OCI-LY1 (cell line): Measurements from ENCODE around the gene TLCD1.

Source experiments
- H2AFZ ChIP-seq: fragments of 200-600 bp; sonication (generic), shearing (Covaris generic); 2 replicates; pipeline ENCODE4 v1.6.0; 2014; ENCODE audit warnings: antibody characterized with exemption, mild to moderate bottlenecking, low read length
- H3F3A ChIP-seq: fragments of 200-600 bp; sonication (generic), shearing (Covaris generic); 2 replicates; pipeline ENCODE4 v1.6.0; 2014; ENCODE audit warnings: mild to moderate bottlenecking, antibody characterized with exemption, low read length, moderate library complexity; ENCODE audit not compliant: insufficient read depth
- H3K27ac ChIP-seq: fragments of 200-600 bp; sonication (generic); 2 replicates; pipeline ENCODE4 v1.5.1; 2014; ENCODE audit warnings: low read length, mixed run types, mild to moderate bottlenecking, low read depth; ENCODE audit not compliant: poor library complexity, severe bottlenecking
- H3K27me3 ChIP-seq: fragments of 200-600 bp; sonication (generic); 2 replicates; pipeline ENCODE4 v1.6.0; 2014; ENCODE audit warnings: antibody characterized with exemption, mild to moderate bottlenecking, low read length, moderate library complexity; ENCODE audit not compliant: insufficient read depth
- H3K36me3 ChIP-seq: fragments of 200-600 bp; sonication (generic); 2 replicates; pipeline ENCODE4 v1.6.1; 2014; ENCODE audit warnings: mild to moderate bottlenecking, antibody characterized with exemption, low read length, moderate library complexity, mixed read lengths; ENCODE audit not compliant: insufficient read depth
- H3K4me1 ChIP-seq: fragments of 200-600 bp; sonication (generic); 2 replicates; pipeline ENCODE4 v1.5.1; 2014; ENCODE audit warnings: mild to moderate bottlenecking, low read length, moderate library complexity; ENCODE audit not compliant: insufficient read depth, severe bottlenecking
- H3K4me2 ChIP-seq: fragments of 200-600 bp; sonication (generic), shearing (Covaris generic); 2 replicates; pipeline ENCODE4 v1.6.1; 2014; ENCODE audit warnings: low read length
- H3K4me3 ChIP-seq: fragments of 200-600 bp; sonication (generic); 2 replicates; pipeline ENCODE4 v1.5.1; 2014; ENCODE audit warnings: low read length, low read depth, mild to moderate bottlenecking, mixed read lengths; ENCODE audit not compliant: poor library complexity, severe bottlenecking
- H3K79me2 ChIP-seq: fragments of 200-600 bp; shearing (Covaris generic); 2 replicates; pipeline ENCODE4 v1.6.1; 2016; ENCODE audit warnings: mixed run types, low read length, mixed read lengths; ENCODE audit not compliant: insufficient read depth
- H3K9ac ChIP-seq: fragments of 200-600 bp; sonication (generic), shearing (Covaris generic); 2 replicates; pipeline ENCODE4 v1.6.1; 2014; ENCODE audit warnings: mild to moderate bottlenecking, low read length, mixed read lengths
- H3K9me2 ChIP-seq: fragments of 200-600 bp; sonication (generic), shearing (Covaris generic); 2 replicates; pipeline ENCODE4 v1.6.1; 2014; ENCODE audit warnings: low read depth, mild to moderate bottlenecking, low read length, mixed read lengths
- H3K9me3 ChIP-seq: fragments of 200-600 bp; shearing (Covaris generic); 2 replicates; pipeline ENCODE4 v1.6.1; 2014; ENCODE audit warnings: low read length, mixed read lengths
- H4K20me1 ChIP-seq: fragments of 200-600 bp; sonication (generic), shearing (Covaris generic); 2 replicates; pipeline ENCODE4 v1.6.0; 2016; ENCODE audit warnings: mild to moderate bottlenecking, low read length; ENCODE audit not compliant: insufficient read depth
- CTCF ChIP-seq: fragments of 200-600 bp; sonication (generic), shearing (Covaris generic); IDR thresholded peaks from 2 replicates; pipeline ENCODE4 v1.5.1; 2017; ENCODE audit warnings: mild to moderate bottlenecking, antibody characterized with exemption, low read length, moderate library complexity, mixed read lengths
- EZH2 ChIP-seq: fragments of 200-600 bp; sonication (generic), shearing (Covaris generic); IDR thresholded peaks from 2 replicates; pipeline ENCODE4 v1.8.0; 2017; ENCODE audit warnings: borderline replicate concordance, mixed run types, mild to moderate bottlenecking, antibody characterized with exemption, low read length, moderate library complexity, mixed read lengths

Gene TLCD1

GRCh38 chr17:28717578-28718332, 8.3 kb downstream of the TLCD1 start, which contains the start of gene RAB34:
TSS of gene RAB34 (minus strand) at chr17:28717868. CDS start at chr17:28717266, 602 bp downstream.
- Histone ChIP-seq H3K9ac (no peak within 1 kb of the TSS; the same call in 1 of the 2 replicates), H3K79me2 (peaks cover 18% of the 10 kb centered on the region), H4K20me1 (no peaks in the 10 kb centered on the region), H2AFZ (no peak within 1 kb of the TSS), H3K4me1 (peaks cover 38% of the 10 kb centered on the region), H3K4me3 (peak within 1 kb of the TSS; percentile 13), H3K27me3 (no peaks in the 10 kb centered on the region), H3K36me3 (peaks cover 28% of the 10 kb centered on the region), H3K4me2 (peak within 1 kb of the TSS; percentile 74; the same call in 1 of the 2 replicates), H3K9me3 (no peaks in the 10 kb centered on the region), H3K27ac (no peak within 1 kb of the TSS), H3F3A (0 out of 2 replicates have a peak, but pooled peaks cover 4% of the 10 kb centered on the region), H3K9me2 (no peaks in the 10 kb centered on the region)
- TF ChIP-seq CTCF (no peak; the same call in 1 of the 2 replicates), EZH2 (no peak)

- TF ChIP-seq CTCF (no peak), EZH2 (no peak)
- Histone ChIP-seq H3F3A (no peaks in the 10 kb centered on the region), H3K9me2 (no peaks in the 10 kb centered on the region), H3K9ac (no peak overlapping the region; the same call in 1 of the 2 replicates), H3K4me1 (peaks cover 36% of the 10 kb centered on the region), H3K27me3 (no peaks in the 10 kb centered on the region), H3K79me2 (peaks cover 18% of the 10 kb centered on the region), H3K27ac (no peak overlapping the region), H3K9me3 (no peaks in the 10 kb centered on the region), H3K36me3 (peaks cover 20% of the 10 kb centered on the region), H3K4me2 (peak overlapping the region; percentile 74; the same call in 1 of the 2 replicates), H2AFZ (no peak overlapping the region), H3K4me3 (peak overlapping the region; percentile 13), H4K20me1 (no peaks in the 10 kb centered on the region)
Observed at GRCh38 chr17:28716740-28717577, 9.1 kb downstream of the TLCD1 start.

GRCh38 chr17:28715217-28715616, 10.8 kb downstream of the TLCD1 start:
- Histone ChIP-seq H3K9me2 (no peaks in the 10 kb centered on the region), H3K4me3 (no peak overlapping the region), H3F3A (no peaks in the 10 kb centered on the region), H3K4me1 (peaks cover 40% of the 10 kb centered on the region), H2AFZ (no peak overlapping the region), H3K36me3 (peaks cover 3% of the 10 kb centered on the region), H4K20me1 (no peaks in the 10 kb centered on the region), H3K9me3 (no peaks in the 10 kb centered on the region), H3K27ac (no peak overlapping the region), H3K27me3 (no peaks in the 10 kb centered on the region), H3K9ac (no peak overlapping the region), H3K79me2 (peaks cover 4% of the 10 kb centered on the region), H3K4me2 (no peak overlapping the region)
- TF ChIP-seq CTCF (no peak), EZH2 (no peak)
